NCI-H146 (cell line): ENCODE data around the gene FARS2.
A peak's percentile ranks its signal among the peaks of the same experiment; 100 is the strongest.
"Not testable (repeated sequence)": the region's sequence is repeated elsewhere in the genome, so short reads cannot be mapped to it uniquely, and the experiment has no call there.

Experiments used
- DNase-seq: peaks from one replicate; lab custom pipeline; 2025; lab: John Stamatoyannopoulos, UW

Gene FARS2

GRCh38 chr6:5765141-5765760 is 503.9 kb downstream of the FARS2 start:
- no peak for DNase-seq

- no peak for DNase-seq
These were observed 504.9 kb downstream of the FARS2 start for GRCh38 chr6:5766260-5766659.

- DNase-seq = no peak
These were observed 506.2 kb downstream of the FARS2 start for GRCh38 chr6:5767471-5767870.

GRCh38 chr6:5771211-5771610 is 509.9 kb downstream of the FARS2 start:
- no peak for DNase-seq

GRCh38 chr6:5771759-5772390 is 510.6 kb downstream of the FARS2 start:
- DNase-seq = no peak

GRCh38 chr6:5772408-5773120 is 511.3 kb downstream of the FARS2 start:
- DNase-seq = no peak

- no peak for DNase-seq
These were observed 514.8 kb downstream of the FARS2 start for GRCh38 chr6:5776104-5776503.

- no peak for DNase-seq
These were observed 515.5 kb downstream of the FARS2 start for GRCh38 chr6:5776706-5777390.

- DNase-seq = no peak
These were observed 517.1 kb downstream of the FARS2 start for GRCh38 chr6:5778317-5778857.

GRCh38 chr6:5778906-5779305 is 517.6 kb downstream of the FARS2 start:
- DNase-seq = no peak

GRCh38 chr6:5781019-5781418 is 519.7 kb downstream of the FARS2 start:
- DNase-seq = no peak

GRCh38 chr6:5781966-5782556 is 520.7 kb downstream of the FARS2 start:
- DNase-seq = no peak

GRCh38 chr6:5782783-5783547 is 521.7 kb downstream of the FARS2 start:
- DNase-seq = peak; percentile 36

- no peak for DNase-seq
These were observed 522.3 kb downstream of the FARS2 start for GRCh38 chr6:5783584-5784089.

- no peak for DNase-seq
These were observed 523.9 kb downstream of the FARS2 start for GRCh38 chr6:5785249-5785648.

GRCh38 chr6:5786321-5786968 is 525.1 kb downstream of the FARS2 start:
- DNase-seq = no peak

- DNase-seq = peak; percentile 40
These were observed 525.8 kb downstream of the FARS2 start for GRCh38 chr6:5786969-5787720.

GRCh38 chr6:5789426-5789825 is 528.1 kb downstream of the FARS2 start:
- not testable (repeated sequence) for DNase-seq

GRCh38 chr6:5796555-5796954 is 535.2 kb downstream of the FARS2 start:
- not testable (repeated sequence) for DNase-seq

GRCh38 chr6:5806406-5806805 is 545.1 kb downstream of the FARS2 start:
- not testable (repeated sequence) for DNase-seq
